Measurements from ENCODE around the gene MKS1. TPM values are rescaled to one million over a fixed set of nuclear protein-coding genes. Genes with fewer than 3 reads are reported as not detected.

MKS1 gene
- total and polyA plus RNA-seq, 10 of the 15 experiments (the other 5 are each of a cell fraction or from before 2014, with no cell fraction given), result 5.7 to 21.4 (median 13.9) TPM

DNA sequence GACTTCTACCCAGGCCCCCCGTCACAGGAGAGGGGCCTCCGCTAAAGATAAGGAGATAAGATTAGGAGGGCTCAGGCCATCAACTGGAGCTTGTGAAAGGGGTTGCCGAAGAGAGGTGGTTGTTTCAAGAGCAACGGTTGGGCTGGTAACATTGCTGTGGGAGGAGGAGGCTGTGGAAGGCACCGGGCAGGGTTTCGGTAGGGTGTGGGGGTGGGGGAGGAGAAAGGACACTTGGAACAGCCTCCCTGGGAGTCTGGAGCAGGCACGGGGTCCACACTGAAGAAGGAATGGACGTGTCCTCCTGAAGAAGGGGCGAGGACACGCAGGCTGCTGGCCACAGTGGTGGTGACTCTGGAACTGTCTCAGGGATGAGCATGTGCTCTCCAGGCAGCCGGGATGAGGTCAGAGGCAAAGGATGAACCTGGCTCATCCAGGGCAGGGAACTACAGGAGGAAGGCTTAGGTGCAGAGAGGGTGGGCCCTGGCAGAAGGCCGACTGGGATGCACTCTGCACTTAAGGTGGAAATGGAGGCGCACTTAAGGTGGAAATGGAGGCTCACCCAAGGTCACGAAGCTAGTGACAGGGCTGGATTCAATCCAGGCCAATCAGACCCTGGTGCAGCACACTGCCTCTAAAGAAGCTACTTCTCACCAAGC is 27.7 kb downstream of the MKS1 start:
- TF ChIP-seq, protein P1, sequence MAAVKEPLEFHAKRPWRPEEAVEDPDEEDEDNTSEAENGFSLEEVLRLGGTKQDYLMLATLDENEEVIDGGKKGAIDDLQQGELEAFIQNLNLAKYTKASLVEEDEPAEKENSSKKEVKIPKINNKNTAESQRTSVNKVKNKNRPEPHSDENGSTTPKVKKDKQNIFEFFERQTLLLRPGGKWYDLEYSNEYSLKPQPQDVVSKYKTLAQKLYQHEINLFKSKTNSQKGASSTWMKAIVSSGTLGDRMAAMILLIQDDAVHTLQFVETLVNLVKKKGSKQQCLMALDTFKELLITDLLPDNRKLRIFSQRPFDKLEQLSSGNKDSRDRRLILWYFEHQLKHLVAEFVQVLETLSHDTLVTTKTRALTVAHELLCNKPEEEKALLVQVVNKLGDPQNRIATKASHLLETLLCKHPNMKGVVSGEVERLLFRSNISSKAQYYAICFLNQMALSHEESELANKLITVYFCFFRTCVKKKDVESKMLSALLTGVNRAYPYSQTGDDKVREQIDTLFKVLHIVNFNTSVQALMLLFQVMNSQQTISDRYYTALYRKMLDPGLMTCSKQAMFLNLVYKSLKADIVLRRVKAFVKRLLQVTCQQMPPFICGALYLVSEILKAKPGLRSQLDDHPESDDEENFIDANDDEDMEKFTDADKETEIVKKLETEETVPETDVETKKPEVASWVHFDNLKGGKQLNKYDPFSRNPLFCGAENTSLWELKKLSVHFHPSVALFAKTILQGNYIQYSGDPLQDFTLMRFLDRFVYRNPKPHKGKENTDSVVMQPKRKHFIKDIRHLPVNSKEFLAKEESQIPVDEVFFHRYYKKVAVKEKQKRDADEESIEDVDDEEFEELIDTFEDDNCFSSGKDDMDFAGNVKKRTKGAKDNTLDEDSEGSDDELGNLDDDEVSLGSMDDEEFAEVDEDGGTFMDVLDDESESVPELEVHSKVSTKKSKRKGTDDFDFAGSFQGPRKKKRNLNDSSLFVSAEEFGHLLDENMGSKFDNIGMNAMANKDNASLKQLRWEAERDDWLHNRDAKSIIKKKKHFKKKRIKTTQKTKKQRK (IDR thresholded peaks at IDR 0.05; ENCODE audit: low read depth, low read length), result no peak
- TF ChIP-seq NBN (IDR thresholded peaks at IDR 0.05), result no peak
- TF ChIP-seq, protein P2, sequence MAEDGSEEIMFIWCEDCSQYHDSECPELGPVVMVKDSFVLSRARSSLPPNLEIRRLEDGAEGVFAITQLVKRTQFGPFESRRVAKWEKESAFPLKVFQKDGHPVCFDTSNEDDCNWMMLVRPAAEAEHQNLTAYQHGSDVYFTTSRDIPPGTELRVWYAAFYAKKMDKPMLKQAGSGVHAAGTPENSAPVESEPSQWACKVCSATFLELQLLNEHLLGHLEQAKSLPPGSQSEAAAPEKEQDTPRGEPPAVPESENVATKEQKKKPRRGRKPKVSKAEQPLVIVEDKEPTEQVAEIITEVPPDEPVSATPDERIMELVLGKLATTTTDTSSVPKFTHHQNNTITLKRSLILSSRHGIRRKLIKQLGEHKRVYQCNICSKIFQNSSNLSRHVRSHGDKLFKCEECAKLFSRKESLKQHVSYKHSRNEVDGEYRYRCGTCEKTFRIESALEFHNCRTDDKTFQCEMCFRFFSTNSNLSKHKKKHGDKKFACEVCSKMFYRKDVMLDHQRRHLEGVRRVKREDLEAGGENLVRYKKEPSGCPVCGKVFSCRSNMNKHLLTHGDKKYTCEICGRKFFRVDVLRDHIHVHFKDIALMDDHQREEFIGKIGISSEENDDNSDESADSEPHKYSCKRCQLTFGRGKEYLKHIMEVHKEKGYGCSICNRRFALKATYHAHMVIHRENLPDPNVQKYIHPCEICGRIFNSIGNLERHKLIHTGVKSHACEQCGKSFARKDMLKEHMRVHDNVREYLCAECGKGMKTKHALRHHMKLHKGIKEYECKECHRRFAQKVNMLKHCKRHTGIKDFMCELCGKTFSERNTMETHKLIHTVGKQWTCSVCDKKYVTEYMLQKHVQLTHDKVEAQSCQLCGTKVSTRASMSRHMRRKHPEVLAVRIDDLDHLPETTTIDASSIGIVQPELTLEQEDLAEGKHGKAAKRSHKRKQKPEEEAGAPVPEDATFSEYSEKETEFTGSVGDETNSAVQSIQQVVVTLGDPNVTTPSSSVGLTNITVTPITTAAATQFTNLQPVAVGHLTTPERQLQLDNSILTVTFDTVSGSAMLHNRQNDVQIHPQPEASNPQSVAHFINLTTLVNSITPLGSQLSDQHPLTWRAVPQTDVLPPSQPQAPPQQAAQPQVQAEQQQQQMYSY (CRISPR knock-in tag; IDR thresholded peaks at IDR 0.05), result no peak
- Histone ChIP-seq H3K27ac (ENCODE audit: control insufficient read depth, insufficient read depth) (no peak overlapping the region), H2AFZ (ENCODE audit: control insufficient read depth, low read depth, low read length) (no peak overlapping the region), H3K9me3 (replicated peaks; ENCODE audit: control insufficient read depth, insufficient read depth, low read length) (no peaks in the 10 kb centered on the region), H3K36me3 (ENCODE audit: control insufficient read depth in 2 of 2, insufficient read depth in 2 of 2, low read length in 1 of 2) (no peaks in the 10 kb centered on the region), H3K27me3 (replicated peaks in 1 of 2; ENCODE audit: control insufficient read depth in 2 of 2, insufficient read depth in 2 of 2, low read length in 1 of 2) (peaks cover 2 to 3% of the 10 kb centered on the region in 2 experiments; a peak in 1 of 4 replicates), H3K9ac (ENCODE audit: control insufficient read depth, insufficient read depth, low read length) (no peak overlapping the region), H3K4me2 (ENCODE audit: control insufficient read depth, insufficient read depth) (no peak overlapping the region), H3K4me1 (ENCODE audit: control insufficient read depth, insufficient read depth, low read length) (peaks cover 3% of the 10 kb centered on the region), H3K4me3 (no peak overlapping the region), H4K20me1 (ENCODE audit: control insufficient read depth, insufficient read depth) (no peaks in the 10 kb centered on the region), H3K79me2 (ENCODE audit: control insufficient read depth, insufficient read depth, low read length) (no peaks in the 10 kb centered on the region)
- ATAC-seq (no peak), FAIRE-seq (no peak), DNase-seq (ENCODE audit: low read depth, low spot score) (no peak)
- in situ Hi-C loops (cut with MboI), result no loop called here
- ChIA-PET POLR2A (interaction anchor here (0.6 kb wide), 1 partner anchor 367 kb away, joined by 3 read pairs; no protein-coding TSS in a partner anchor), RAD21 (ENCODE audit: unreplicated experiment) (no interaction called here), CTCF (interaction anchor here (0.6 to 1.4 kb wide), 3 partner anchors 9 to 16 kb away, joined by 3 to 11 read pairs (median 3); no protein-coding TSS in a partner anchor), SMC1A (ENCODE audit: uncharacterized antibody, unreplicated experiment) (no interaction called here)
- 34% methylated on average over 14 of the region's 14 CpGs for WGBS (ENCODE audit: insufficient coverage, insufficient replicate concordance, low lambda C conversion rate, missing lambda C conversion rate)
- BruUV-seq (replicated peaks), result no TSS peak
- intact Hi-C loops (cut with micrococcal nuclease; ENCODE audit: unreplicated experiment), result no loop called here

Measured in GM12878 (cell line).